ENCODE measurements around the gene XRCC2.

DNA sequence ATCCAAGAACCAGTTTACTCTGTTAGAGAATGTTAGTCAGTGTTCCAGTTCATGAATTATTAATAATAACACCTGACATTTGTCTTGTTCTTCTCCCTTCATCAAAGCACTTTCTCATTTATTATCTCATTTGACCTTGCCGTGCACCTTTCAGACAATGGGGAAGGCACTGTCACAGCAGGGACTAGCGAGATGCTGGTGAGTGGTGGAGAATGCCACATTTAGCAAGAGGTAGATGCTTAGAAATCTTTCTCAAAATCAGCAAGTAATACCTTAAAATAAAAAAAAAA, 34.2 kb upstream of the XRCC2 start:
- TF ChIP-seq POLR2AphosphoS5 (IDR thresholded peaks at IDR 0.05; ENCODE audit: low read depth, low read length) (no peak), TCF12 (IDR thresholded peaks at IDR 0.05; ENCODE audit: low read depth, low read length) (no peak)
- TF ChIP-seq, protein P1, sequence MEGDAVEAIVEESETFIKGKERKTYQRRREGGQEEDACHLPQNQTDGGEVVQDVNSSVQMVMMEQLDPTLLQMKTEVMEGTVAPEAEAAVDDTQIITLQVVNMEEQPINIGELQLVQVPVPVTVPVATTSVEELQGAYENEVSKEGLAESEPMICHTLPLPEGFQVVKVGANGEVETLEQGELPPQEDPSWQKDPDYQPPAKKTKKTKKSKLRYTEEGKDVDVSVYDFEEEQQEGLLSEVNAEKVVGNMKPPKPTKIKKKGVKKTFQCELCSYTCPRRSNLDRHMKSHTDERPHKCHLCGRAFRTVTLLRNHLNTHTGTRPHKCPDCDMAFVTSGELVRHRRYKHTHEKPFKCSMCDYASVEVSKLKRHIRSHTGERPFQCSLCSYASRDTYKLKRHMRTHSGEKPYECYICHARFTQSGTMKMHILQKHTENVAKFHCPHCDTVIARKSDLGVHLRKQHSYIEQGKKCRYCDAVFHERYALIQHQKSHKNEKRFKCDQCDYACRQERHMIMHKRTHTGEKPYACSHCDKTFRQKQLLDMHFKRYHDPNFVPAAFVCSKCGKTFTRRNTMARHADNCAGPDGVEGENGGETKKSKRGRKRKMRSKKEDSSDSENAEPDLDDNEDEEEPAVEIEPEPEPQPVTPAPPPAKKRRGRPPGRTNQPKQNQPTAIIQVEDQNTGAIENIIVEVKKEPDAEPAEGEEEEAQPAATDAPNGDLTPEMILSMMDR (IDR thresholded peaks at IDR 0.05; ENCODE audit: control extremely low read depth in 1 of 3, insufficient read depth in 1 of 3, low read depth in 1 of 3, low read length in 3 of 3), result no peak

Measured in H1 (cell line).